H1 (cell line): Measurements from ENCODE around the gene FAT1. TPM values are rescaled to one million over a fixed set of nuclear protein-coding genes. Genes with fewer than 3 reads are reported as not detected.

Experiments used
- CTCF ChIA-PET: fragments of 300-600 bp; sonication (Branson Sonifier 250); formaldehyde crosslinking; loops from one replicate; lab custom pipeline; 2021; ENCODE audit not compliant: partially characterized antibody; lab: Charles Lee
- POLR2A ChIA-PET: fragments of 300-600 bp; sonication (Branson Sonifier 250); formaldehyde crosslinking; loops from one replicate; lab custom pipeline; 2021; ENCODE audit warnings: inconsistent platforms; ENCODE audit not compliant: partially characterized antibody; lab: Charles Lee
- DNase-seq, 2 experiments: peaks; one replicate each; pipeline versions ENCODE4 v3.0.0 to v3.0.0-alpha.2; 2010 to 2022; ENCODE audit warnings: low spot score in 2 of 2, low read depth in 1 of 2, mixed read lengths in 1 of 2
- FAIRE-seq: peaks from 2 replicates; lab custom pipeline; 2011; peaks lifted over from hg19 to GRCh38; lab: Jason Lieb, UNC
- H2AFZ ChIP-seq: 2 replicates; pipeline ENCODE4 v1.8.1; 2012; ENCODE audit warnings: low read length, inconsistent platforms
- H2AK5ac ChIP-seq: 2 replicates; pipeline ENCODE4 v1.6.1; 2013; ENCODE audit warnings: low read depth, low read length
- H2BK120ac ChIP-seq: replicated peaks from 2 replicates; pipeline ENCODE3; 2013; ENCODE audit warnings: low read depth, low read length, inconsistent platforms
- H2BK12ac ChIP-seq: 2 replicates; pipeline ENCODE4 v1.6.1; 2013; ENCODE audit warnings: low read depth, low read length
- H2BK15ac ChIP-seq: 2 replicates; pipeline ENCODE4 v1.6.1; 2013; ENCODE audit warnings: low read length
- H2BK20ac ChIP-seq: 2 replicates; pipeline ENCODE4 v1.6.1; 2013; ENCODE audit warnings: low read length
- H2BK5ac ChIP-seq: 2 replicates; pipeline ENCODE4 v1.6.1; 2013; ENCODE audit warnings: low read depth, low read length
- H3K14ac ChIP-seq: 2 replicates; pipeline ENCODE4 v1.6.1; 2013; ENCODE audit warnings: inconsistent platforms; ENCODE audit not compliant: insufficient read length
- H3K18ac ChIP-seq: 2 replicates; pipeline ENCODE4 v1.6.1; 2013; ENCODE audit warnings: low read length; ENCODE audit errors: extremely low read depth
- H3K23ac ChIP-seq: 2 replicates; pipeline ENCODE4 v1.6.1; 2013; ENCODE audit warnings: inconsistent platforms; ENCODE audit not compliant: insufficient read length
- H3K23me2 ChIP-seq: 2 replicates; pipeline ENCODE4 v1.6.1; 2013; ENCODE audit warnings: low read depth, low read length
- H3K27ac ChIP-seq: 2 replicates; pipeline ENCODE4 v1.6.1; 2011; ENCODE audit warnings: low read depth, low read length, inconsistent platforms
- H3K27me3 ChIP-seq, 4 experiments: replicated peaks in 1 of 4; 1 replicate in 1 of 4; 2 replicates in 3 of 4; pipeline versions ENCODE4 v1.6.1 to v1.8.1; 2011 to 2013; ENCODE audit warnings: low read length in 3 of 4, mild to moderate bottlenecking in 3 of 4, inconsistent platforms in 2 of 4, mixed read lengths in 2 of 4, moderate library complexity in 1 of 4; ENCODE audit not compliant: control insufficient read depth in 3 of 4, insufficient read depth in 3 of 4; ENCODE audit errors: extremely low read depth in 1 of 4
- H3K36me3 ChIP-seq, 4 experiments: 2 replicates each; pipeline versions ENCODE4 v1.6.1 to v1.8.1; 2011 to 2013; ENCODE audit warnings: mild to moderate bottlenecking in 4 of 4, low read length in 3 of 4, moderate library complexity in 2 of 4, control low read depth in 1 of 4, inconsistent platforms in 1 of 4; ENCODE audit not compliant: insufficient read depth in 4 of 4, control insufficient read depth in 2 of 4
- H3K4ac ChIP-seq: replicated peaks from 2 replicates; pipeline ENCODE3; 2013; ENCODE audit warnings: low read length, low read depth, mixed read lengths, inconsistent platforms; ENCODE audit not compliant: insufficient read length
- H3K4me1 ChIP-seq, 4 experiments: replicated peaks in 1 of 4; 1 replicate in 1 of 4; 2 replicates in 3 of 4; pipeline versions ENCODE4 v1.6.1 to v1.8.1; 2011 to 2013; ENCODE audit warnings: low read length in 3 of 4, inconsistent platforms in 2 of 4, mixed read lengths in 1 of 4; ENCODE audit not compliant: insufficient read depth in 4 of 4, control insufficient read depth in 3 of 4
- H3K4me2 ChIP-seq, 2 experiments: 2 replicates each; pipeline versions ENCODE4 v1.6.1 to v1.8.1; 2011 to 2013; ENCODE audit warnings: low read depth in 2 of 2, low read length in 2 of 2, control low read depth in 1 of 2, inconsistent platforms in 1 of 2, mild to moderate bottlenecking in 1 of 2; ENCODE audit not compliant: insufficient read depth in 1 of 2
- H3K4me3 ChIP-seq, 4 experiments: fragments of 200-600, 300-600 bp in 1 of 4; sonication (generic), shearing (Covaris generic), sonication (Bioruptor Twin) in 1 of 4; 2 replicates each; pipeline versions ENCODE4 v1.5.1 to v1.8.1; 2011 to 2016; ENCODE audit warnings: low read length in 4 of 4, low read depth in 3 of 4, control low read depth in 2 of 4, inconsistent platforms in 2 of 4, mild to moderate bottlenecking in 2 of 4, mixed read lengths in 1 of 4, moderate library complexity in 1 of 4; ENCODE audit not compliant: insufficient read depth in 2 of 4; ENCODE audit errors: extremely low read depth in 1 of 4
- H3K56ac ChIP-seq: replicated peaks from 2 replicates; pipeline ENCODE3; 2013; ENCODE audit warnings: low read depth, mild to moderate bottlenecking, mixed read lengths, low read length, inconsistent platforms; ENCODE audit not compliant: insufficient read length
- H3K79me1 ChIP-seq: 2 replicates; pipeline ENCODE4 v1.6.1; 2013; ENCODE audit warnings: low read depth, low read length, control low read depth
- H3K79me2 ChIP-seq, 2 experiments: 2 replicates each; pipeline versions ENCODE4 v1.6.1 to v1.8.1; 2012 to 2013; ENCODE audit warnings: low read length in 2 of 2, mild to moderate bottlenecking in 2 of 2, inconsistent platforms in 1 of 2; ENCODE audit not compliant: insufficient read depth in 2 of 2, control insufficient read depth in 1 of 2
- H3K9ac ChIP-seq, 4 experiments: replicated peaks in 1 of 4; 1 replicate in 1 of 4; 2 replicates in 3 of 4; pipeline versions ENCODE4 v1.6.1 to v1.8.1; 2011 to 2013; ENCODE audit warnings: low read depth in 3 of 4, low read length in 3 of 4, control low read depth in 2 of 4, mild to moderate bottlenecking in 2 of 4, moderate library complexity in 2 of 4, inconsistent platforms in 1 of 4; ENCODE audit errors: extremely low read depth in 1 of 4
- H3K9me3 ChIP-seq, 2 experiments: 2 replicates each; pipeline versions ENCODE4 v1.6.1 to v1.8.1; 2012 to 2013; ENCODE audit warnings: mild to moderate bottlenecking in 2 of 2, moderate library complexity in 2 of 2, control low read depth in 1 of 2, inconsistent platforms in 1 of 2, low read depth in 1 of 2, low read length in 1 of 2, mixed read lengths in 1 of 2; ENCODE audit not compliant: insufficient read depth in 2 of 2
- H4K20me1 ChIP-seq, 2 experiments: replicated peaks in 1 of 2; 2 replicates each; pipeline versions ENCODE3 to v1.8.1; 2011 to 2013; ENCODE audit warnings: inconsistent platforms in 2 of 2, low read length in 2 of 2, mild to moderate bottlenecking in 1 of 2; ENCODE audit not compliant: insufficient read depth in 2 of 2, control insufficient read depth in 1 of 2
- H4K5ac ChIP-seq: 2 replicates; pipeline ENCODE4 v1.6.1; 2013; ENCODE audit warnings: low read length, low read depth, mixed read lengths, inconsistent platforms; ENCODE audit not compliant: insufficient read length
- H4K8ac ChIP-seq: 2 replicates; pipeline ENCODE4 v1.8.0; 2013; ENCODE audit warnings: mild to moderate bottlenecking, moderate library complexity, low read length, inconsistent platforms; ENCODE audit not compliant: insufficient read depth; ENCODE audit errors: extremely low read depth
- H4K91ac ChIP-seq: replicated peaks from 2 replicates; pipeline ENCODE3; 2013; ENCODE audit warnings: low read length, mixed read lengths, inconsistent platforms; ENCODE audit not compliant: insufficient read length
- CBX5 ChIP-seq: fragments of 300-800, 300-1000 bp; sonication (generic); IDR thresholded peaks from 2 replicates; pipeline ENCODE4 v1.7.1; 2016; ENCODE audit warnings: antibody characterized with exemption, low read length, low read depth
- CHD2 ChIP-seq: IDR thresholded peaks from 2 replicates; pipeline ENCODE4 v1.6.1; 2012; ENCODE audit warnings: low read length, improper control_type of control experiment
- EZH2 ChIP-seq: fragments of 200-600 bp; sonication (generic); IDR thresholded peaks from 2 replicates; pipeline ENCODE4 v1.7.1; 2012; ENCODE audit warnings: low read depth, mild to moderate bottlenecking, moderate library complexity, low read length, inconsistent platforms; ENCODE audit not compliant: severe bottlenecking
- FOSL1 ChIP-seq: IDR thresholded peaks from 2 replicates; pipeline ENCODE4 v1.6.1; 2011; ENCODE audit warnings: mild to moderate bottlenecking, low read depth, low read length, moderate library complexity; ENCODE audit not compliant: insufficient read depth
- JUN ChIP-seq: IDR thresholded peaks from 2 replicates; pipeline ENCODE4 v1.6.1; 2011; ENCODE audit warnings: low read depth, mild to moderate bottlenecking, improper control_type of control experiment, low read length
- MAFK ChIP-seq: IDR thresholded peaks from 2 replicates; pipeline ENCODE4 v1.6.1; 2012; ENCODE audit warnings: low read depth, mild to moderate bottlenecking, improper control_type of control experiment, low read length
- PHF8 ChIP-seq: fragments of 200-600 bp; sonication (generic); conservative IDR thresholded peaks from 2 replicates; pipeline ENCODE4 v1.7.1; 2012; ENCODE audit warnings: low read depth, mild to moderate bottlenecking, inconsistent platforms, low read length, moderate library complexity
- POLR2AphosphoS5 ChIP-seq: IDR thresholded peaks from 2 replicates; pipeline ENCODE4 v1.6.1; 2011; ENCODE audit warnings: low read depth, low read length
- RNF2 ChIP-seq: fragments of 200-900, 300-1000 bp; sonication (generic); IDR thresholded peaks from 2 replicates; pipeline ENCODE4 v1.7.1; 2016; ENCODE audit warnings: borderline replicate concordance, low read depth, mild to moderate bottlenecking, antibody characterized with exemption, low read length; ENCODE audit not compliant: poor library complexity, severe bottlenecking; ENCODE audit errors: missing control alignments
- TAF1 ChIP-seq: IDR thresholded peaks from 2 replicates; pipeline ENCODE4 v1.6.1; 2011; ENCODE audit warnings: mild to moderate bottlenecking, low read depth, low read length
- TBP ChIP-seq: IDR thresholded peaks from 2 replicates; pipeline ENCODE4 v1.6.1; 2011; ENCODE audit warnings: low read depth, low read length, improper control_type of control experiment
- ZNF274 ChIP-seq: IDR thresholded peaks from 2 replicates; pipeline ENCODE4 v1.7.0; 2012; ENCODE audit warnings: low read length, borderline replicate concordance; ENCODE audit errors: extremely low read depth
- WGBS, 2 experiments: shearing (Covaris generic) in 1 of 2; methylation state at CpG; one replicate each; pipeline versions ENCODE4 v1.1.6 to v1.1.7; 2013 to 2015; ENCODE audit warnings: low lambda C conversion rate in 2 of 2, mixed read lengths in 2 of 2, inconsistent platforms in 1 of 2, low coverage in 1 of 2, missing lambda C conversion rate in 1 of 2; ENCODE audit not compliant: insufficient replicate concordance in 2 of 2, insufficient coverage in 1 of 2, insufficient read length in 1 of 2; ENCODE audit errors: extremely low coverage in 1 of 2, missing lambda C conversion rate in 1 of 2; 5-methylcytosine and 5-hydroxymethylcytosine counted together
- polyA plus RNA-seq, 7 experiments: library from polyadenylated mRNA; depleted of rRNA in 3 of 7; stranded (reverse) in 5 of 7; unstranded in 2 of 7; fragments of >200 nt in 5 of 7; fragments of 200-250 nt in 2 of 7; gene quantifications; 1 replicate in 5 of 7; 2 replicates in 1 of 7; 4 replicates in 1 of 7; pipeline versions ENCODE4 v1.2.1 to v1.2.3, GENCODE V29; 2011 to 2013; ENCODE audit warnings: missing spikeins in 2 of 7, mixed read lengths in 2 of 7
- total RNA-seq: library from RNA; stranded (reverse); fragmentation: NEBNext Ultra II Directional; extraction: Animal tissue kit (Norgen Biotek cat#: 25700); gene quantifications from 2 replicates; pipeline ENCODE4 v1.2.1, GENCODE V29; 2021
- TF ChIP-seq, protein P1 (sequence below): IDR thresholded peaks from 2 replicates; pipeline ENCODE4 v1.6.1; 2012; ENCODE audit warnings: inconsistent platforms

FAT1 gene
- total and polyA plus RNA-seq, 2 of the 8 experiments (the other 6 are each of a cell fraction or from before 2014, with no cell fraction given): 94.4 to 137 TPM

DNA sequence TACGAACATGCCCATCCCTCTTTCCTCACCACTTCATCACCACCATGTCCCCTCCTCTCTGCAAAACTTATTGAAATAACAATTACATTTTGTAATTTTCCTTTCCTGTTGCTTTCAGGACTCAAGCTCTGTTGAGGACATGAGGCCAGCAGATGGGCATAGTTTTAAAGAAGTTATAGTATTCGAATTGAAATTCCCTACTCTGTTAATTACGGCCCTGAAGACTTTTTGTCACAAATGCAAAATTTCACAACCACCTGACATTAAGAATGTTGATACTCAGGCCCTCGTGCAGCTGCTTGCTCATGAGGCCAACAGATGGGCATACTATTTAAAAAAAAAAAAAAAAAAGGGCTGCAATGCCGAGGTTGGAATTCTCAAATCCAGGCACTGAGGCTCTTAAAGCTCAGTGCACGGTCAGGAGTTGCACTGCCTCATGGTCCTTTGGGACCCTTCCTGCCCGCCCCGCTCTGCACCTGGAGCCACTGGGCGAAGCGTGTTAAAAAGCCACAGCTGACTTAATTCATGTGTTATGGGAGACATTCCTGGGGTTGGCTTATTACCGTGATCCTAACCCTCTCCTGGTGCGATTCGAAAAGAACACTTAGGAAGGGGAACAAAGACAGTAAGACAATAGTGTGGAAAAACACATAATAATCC is 34.2 kb upstream of the FAT1 start:
- no peak overlapping the region for H3K4me2 ChIP-seq
- no peaks in the 10 kb centered on the region for H3K9me3 ChIP-seq
- H4K5ac ChIP-seq: no peak overlapping the region
- H3K23ac ChIP-seq: no peak overlapping the region
- H2BK15ac ChIP-seq: no peak overlapping the region
- no peak overlapping the region for H3K27ac ChIP-seq
- no peaks in the 10 kb centered on the region for H3K4me1 ChIP-seq
- no peak overlapping the region for H2BK120ac ChIP-seq
- CTCF ChIA-PET: interaction anchor here (0.6 to 1.0 kb wide), 2 partner anchors 10 to 63 kb away, joined by 3 read pairs; no protein-coding TSS in a partner anchor
- H2BK20ac ChIP-seq: no peak overlapping the region
- H3K79me2 ChIP-seq: no peaks in the 10 kb centered on the region
- no peak overlapping the region for H3K4me3 ChIP-seq
- no peak overlapping the region for H4K8ac ChIP-seq
- no peak overlapping the region for H2AFZ ChIP-seq
- WGBS, 2 experiments: 88% methylated on average over 13 of the region's 13 CpGs; no CpG with 5 or more reads in 1 of the 2 experiments
- no peaks in the 10 kb centered on the region for H3K36me3 ChIP-seq
- no peaks in the 10 kb centered on the region for H3K23me2 ChIP-seq
- H3K4ac ChIP-seq: no peak overlapping the region
- H3K79me1 ChIP-seq: no peaks in the 10 kb centered on the region
- DNase-seq: no peak
- H4K91ac ChIP-seq: no peak overlapping the region
- no peak for FAIRE-seq
- no peak overlapping the region for H2BK12ac ChIP-seq
- POLR2A ChIA-PET: no interaction called here
- no peak overlapping the region for H2AK5ac ChIP-seq
- H3K9ac ChIP-seq: no peak overlapping the region
- H4K20me1 ChIP-seq: no peaks in the 10 kb centered on the region
- no peak overlapping the region for H3K56ac ChIP-seq
- H3K18ac ChIP-seq: no peak overlapping the region
- no peak overlapping the region for H3K14ac ChIP-seq
- no peak overlapping the region for H2BK5ac ChIP-seq
- no peaks in the 10 kb centered on the region for H3K27me3 ChIP-seq
- TF ChIP-seq CBX5: no peak
- TF ChIP-seq TAF1: no peak
- TF ChIP-seq FOSL1: no peak
- no peak for TF ChIP-seq EZH2
- TF ChIP-seq POLR2AphosphoS5: no peak
- TF ChIP-seq RNF2: no peak
- TF ChIP-seq TBP: no peak
- TF ChIP-seq, protein P1, sequence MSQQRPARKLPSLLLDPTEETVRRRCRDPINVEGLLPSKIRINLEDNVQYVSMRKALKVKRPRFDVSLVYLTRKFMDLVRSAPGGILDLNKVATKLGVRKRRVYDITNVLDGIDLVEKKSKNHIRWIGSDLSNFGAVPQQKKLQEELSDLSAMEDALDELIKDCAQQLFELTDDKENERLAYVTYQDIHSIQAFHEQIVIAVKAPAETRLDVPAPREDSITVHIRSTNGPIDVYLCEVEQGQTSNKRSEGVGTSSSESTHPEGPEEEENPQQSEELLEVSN: no peak
- TF ChIP-seq PHF8: no peak
- TF ChIP-seq MAFK: no peak
- no peak for TF ChIP-seq CHD2
- no peak for TF ChIP-seq ZNF274
- no peak for TF ChIP-seq JUN
